GM12891 (cell line): ENCODE measurements around the gene CAMK1D.

Experiments
- PAX5 ChIP-seq: IDR thresholded peaks from 2 replicates; pipeline ENCODE4 v1.6.1; 2011; ENCODE audit warnings: low read length, moderate library complexity, mild to moderate bottlenecking; ENCODE audit not compliant: insufficient read depth, severe bottlenecking
- POLR2A ChIP-seq: IDR thresholded peaks from 2 replicates; pipeline ENCODE4 v1.6.1; 2011; ENCODE audit warnings: low read depth, low read length, control low read depth
- SPI1 ChIP-seq: IDR thresholded peaks from 2 replicates; pipeline ENCODE4 v1.6.1; 2011; ENCODE audit warnings: low read depth, low read length, control low read depth
- TAF1 ChIP-seq: IDR thresholded peaks from 2 replicates; pipeline ENCODE4 v1.6.1; 2011; ENCODE audit warnings: low read depth, low read length, control low read depth

GRCh38 chr10:12727832-12728215, 378.5 kb downstream of the CAMK1D start:
- TF ChIP-seq POLR2A = no peak
- TF ChIP-seq TAF1 = no peak
- no peak for TF ChIP-seq SPI1
- TF ChIP-seq PAX5 = no peak
